GM12872 (cell line): Measurements from ENCODE around the gene NEO1.

Experiments used
- TF ChIP-seq, protein P1 (sequence below): IDR thresholded peaks from 3 replicates; pipeline ENCODE4 v1.5.1; 2011; ENCODE audit warnings: low read depth, mild to moderate bottlenecking, low read length, moderate library complexity; ENCODE audit not compliant: insufficient read depth

NEO1 gene

DNA sequence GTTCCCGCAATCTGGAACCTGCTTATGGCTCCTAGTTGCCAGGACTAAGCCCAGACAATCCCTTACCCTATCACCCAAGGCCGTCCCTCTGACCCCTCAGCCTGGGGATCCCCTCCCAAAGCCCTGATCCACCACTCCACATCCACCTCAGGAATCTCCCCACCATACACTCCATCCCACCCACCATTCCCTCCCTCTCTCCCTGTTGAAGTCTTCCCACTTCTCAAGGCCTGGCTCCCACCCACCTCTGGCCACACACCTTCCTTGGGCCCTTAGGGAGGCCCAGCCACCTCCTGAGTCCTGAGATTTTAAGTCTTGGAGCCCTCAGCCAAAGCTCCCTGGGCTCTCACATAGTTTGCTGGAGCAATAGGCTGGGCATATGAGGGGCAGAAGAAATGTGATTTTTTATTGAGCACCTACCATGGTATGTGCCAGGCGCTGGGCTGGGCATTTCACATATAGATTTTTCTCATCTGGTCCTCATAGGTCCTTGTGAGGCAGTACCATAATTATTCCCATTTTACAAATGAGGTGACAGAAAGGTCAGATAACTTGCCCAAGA, 268.4 kb downstream of the NEO1 start:
- TF ChIP-seq, protein P1, sequence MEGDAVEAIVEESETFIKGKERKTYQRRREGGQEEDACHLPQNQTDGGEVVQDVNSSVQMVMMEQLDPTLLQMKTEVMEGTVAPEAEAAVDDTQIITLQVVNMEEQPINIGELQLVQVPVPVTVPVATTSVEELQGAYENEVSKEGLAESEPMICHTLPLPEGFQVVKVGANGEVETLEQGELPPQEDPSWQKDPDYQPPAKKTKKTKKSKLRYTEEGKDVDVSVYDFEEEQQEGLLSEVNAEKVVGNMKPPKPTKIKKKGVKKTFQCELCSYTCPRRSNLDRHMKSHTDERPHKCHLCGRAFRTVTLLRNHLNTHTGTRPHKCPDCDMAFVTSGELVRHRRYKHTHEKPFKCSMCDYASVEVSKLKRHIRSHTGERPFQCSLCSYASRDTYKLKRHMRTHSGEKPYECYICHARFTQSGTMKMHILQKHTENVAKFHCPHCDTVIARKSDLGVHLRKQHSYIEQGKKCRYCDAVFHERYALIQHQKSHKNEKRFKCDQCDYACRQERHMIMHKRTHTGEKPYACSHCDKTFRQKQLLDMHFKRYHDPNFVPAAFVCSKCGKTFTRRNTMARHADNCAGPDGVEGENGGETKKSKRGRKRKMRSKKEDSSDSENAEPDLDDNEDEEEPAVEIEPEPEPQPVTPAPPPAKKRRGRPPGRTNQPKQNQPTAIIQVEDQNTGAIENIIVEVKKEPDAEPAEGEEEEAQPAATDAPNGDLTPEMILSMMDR, result no peak

DNA sequence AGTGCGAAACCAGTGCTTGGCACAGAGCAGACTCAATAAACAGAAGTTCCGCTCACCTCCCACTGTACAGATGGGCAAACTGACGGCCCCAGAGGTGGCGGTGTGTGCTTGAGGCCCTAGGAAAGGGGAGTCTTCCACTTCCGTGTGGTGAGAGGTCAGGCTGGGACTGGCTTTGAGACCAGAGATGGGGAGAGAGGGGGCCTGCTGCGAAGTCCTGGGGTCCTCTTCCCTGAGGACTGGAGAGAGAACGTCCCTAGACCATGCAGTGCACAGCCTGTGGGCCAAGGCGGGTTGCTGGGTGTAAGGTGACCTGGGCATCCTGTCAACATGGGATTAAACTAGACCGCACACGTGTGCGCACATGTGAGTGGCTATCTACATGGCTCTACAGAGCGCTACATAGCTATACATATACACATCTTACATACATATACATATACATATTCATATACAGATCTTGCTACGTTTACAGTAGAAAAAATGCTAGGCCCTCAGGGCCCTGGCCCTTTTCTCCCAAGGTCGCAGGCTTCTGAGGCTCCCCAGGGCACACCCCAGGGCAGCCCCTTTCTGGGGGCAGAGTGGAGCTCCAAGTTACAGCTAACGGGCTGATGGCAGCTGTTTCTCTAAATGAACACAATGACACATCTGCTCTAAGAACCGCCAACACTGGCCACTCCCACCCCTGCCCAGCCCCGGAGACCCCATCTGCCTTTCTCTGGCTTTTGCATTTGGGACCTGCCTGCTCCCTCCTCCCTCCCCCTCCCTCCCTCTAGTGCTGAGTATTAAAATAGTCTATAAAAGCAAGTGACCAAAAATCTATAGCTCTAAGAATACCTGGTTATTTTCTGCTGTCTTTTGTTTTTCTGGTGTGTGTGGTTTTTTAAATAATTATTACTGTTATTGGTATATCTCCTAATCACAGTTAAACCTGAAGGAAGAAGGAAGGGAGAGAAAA, 269.5 kb downstream of the NEO1 start:
- TF ChIP-seq, protein P1, result no peak

DNA sequence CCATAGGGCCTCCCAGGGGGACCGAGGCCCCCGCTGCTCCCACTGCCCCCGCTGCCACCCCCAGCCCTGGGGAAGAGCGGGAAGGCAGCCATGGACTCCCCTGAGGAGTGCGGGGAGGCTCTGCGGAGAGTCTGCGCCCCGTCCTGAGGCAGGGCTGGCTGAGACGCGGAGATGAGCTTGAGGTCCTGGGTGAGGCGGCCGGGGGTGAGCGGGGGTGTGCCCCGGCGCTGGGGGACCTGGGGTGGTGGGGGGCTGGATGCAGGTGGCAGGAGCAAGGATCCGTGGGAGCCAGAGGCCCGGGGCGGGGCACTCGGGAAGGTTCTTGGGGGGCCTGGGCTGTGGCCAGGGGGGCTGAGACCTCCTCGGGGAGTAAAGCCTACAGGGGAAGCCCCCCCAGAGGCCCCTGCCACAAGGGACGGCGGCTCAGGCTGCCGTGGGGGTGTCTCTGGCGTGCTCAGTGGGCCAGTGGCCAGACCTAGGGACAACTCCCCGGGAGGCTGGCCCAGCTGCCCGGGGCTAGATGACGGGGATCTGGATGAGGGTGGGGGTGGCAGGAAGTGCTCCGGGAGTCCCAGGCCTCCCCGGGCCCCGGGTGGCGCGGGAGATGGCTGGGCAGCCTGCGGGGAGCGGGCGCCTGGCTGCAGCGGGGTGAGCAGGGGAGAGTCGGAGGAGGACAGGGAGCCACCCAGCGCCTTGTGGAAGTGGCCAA, 270.6 kb downstream of the NEO1 start:
- TF ChIP-seq, protein P1, result no peak

DNA sequence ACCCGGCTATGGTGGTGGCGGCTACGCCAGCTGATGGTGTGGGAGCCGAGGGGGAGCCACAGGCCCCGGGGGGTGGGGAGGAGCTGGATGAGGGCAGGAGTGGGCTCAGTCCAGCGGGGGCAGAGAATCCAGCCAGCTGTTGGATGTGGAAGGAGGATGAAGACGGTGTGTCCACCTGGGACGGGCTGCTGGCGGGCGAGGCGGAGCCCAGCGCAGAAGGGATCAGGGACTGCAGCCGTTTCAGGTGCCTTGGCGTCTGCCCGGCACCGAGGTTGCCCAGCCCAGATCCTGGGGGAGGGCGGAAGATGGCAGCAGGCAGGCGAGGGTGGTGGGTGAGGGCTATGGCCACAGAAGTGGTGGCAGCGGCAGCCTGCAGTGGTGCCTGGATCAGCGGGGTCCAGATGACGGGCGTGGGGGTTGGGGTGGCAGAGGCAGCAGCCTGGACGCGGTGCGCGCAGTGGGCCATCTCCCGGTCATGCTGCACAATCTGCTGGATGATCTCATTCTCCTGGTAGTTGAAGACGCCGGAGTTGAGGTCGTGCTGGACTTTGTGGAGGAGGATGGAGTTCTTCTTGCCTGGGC, 271.2 kb downstream of the NEO1 start:
- TF ChIP-seq, protein P1, result no peak

DNA sequence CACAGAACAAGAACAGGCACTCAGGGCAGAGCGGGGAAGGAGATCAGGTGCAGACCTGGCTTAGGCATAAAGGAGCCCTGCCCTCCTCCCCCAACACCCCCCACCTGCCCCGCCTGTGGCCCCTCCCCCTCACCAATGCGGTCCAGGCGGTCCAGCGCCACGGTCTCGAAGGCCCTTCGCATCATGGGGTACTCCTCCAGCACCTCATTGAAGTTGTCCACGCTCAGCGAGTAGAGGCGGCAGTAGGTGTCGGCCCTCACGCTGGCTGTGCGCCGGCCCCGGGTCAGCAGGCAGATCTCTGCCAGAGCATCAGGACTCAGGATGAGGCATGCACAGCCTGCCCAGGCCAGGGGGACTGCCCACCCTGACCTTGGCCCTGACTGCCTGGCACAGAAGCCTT, 271.7 kb downstream of the NEO1 start:
- TF ChIP-seq, protein P1, result no peak

DNA sequence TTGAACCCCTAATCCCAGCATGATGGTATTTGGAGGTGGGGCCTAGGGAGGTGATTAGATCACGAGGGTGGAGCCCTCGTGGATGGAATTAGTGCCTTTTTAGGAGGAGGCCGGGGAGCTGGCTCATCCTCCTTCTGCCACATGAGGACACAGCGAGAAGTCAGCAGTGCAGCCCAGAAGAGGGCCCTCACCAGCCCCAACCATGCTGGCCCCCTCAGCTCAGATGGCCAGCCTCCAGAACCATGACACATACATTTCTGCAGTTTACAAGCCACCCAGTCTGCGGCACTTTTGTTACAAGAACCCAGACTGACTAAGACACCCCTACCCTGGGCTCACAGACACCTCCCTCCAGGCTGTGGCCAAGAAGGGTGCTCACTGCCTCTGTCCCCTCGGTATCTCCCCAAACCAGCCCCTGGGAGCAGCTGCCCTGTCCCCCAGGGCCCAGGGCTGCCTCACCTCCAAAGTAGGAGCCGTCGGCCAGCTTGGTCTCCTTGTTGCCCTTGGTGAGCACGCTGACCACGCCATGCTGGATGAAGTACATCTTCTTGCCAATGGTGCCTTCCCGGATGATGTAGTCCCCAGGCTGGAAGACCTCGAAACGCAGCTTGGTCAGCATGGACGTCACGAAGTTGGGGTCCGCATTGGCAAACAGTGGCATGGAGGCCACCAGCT, 272.4 kb downstream of the NEO1 start:
- TF ChIP-seq, protein P1, result no peak
